Measurements from ENCODE around the gene LETMD1.
"Not testable (repeated sequence)": the region's sequence is repeated elsewhere in the genome, so short reads cannot be mapped to it uniquely, and the experiment has no call there.

The LETMD1 gene

DNA sequence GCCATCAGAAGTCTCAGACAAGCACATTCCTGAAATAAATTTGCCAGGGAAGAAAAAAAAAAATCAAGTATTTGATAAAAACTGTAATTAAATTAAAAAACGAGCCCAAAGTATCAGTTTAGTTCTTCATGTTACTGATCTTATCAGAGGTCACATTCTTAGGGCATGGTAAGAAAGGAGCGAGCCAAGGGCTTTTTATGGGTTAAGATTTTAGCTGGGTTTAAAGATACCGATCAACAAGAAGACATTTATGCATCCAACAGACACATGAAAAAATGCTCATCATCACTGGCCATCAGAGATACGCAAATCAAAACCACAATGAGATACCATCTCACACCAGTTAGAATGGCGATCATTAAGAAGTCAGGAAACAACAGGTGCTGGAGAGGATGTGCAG is 30.2 kb downstream of the LETMD1 start:
- DNase-seq, result not testable (repeated sequence)

DNA sequence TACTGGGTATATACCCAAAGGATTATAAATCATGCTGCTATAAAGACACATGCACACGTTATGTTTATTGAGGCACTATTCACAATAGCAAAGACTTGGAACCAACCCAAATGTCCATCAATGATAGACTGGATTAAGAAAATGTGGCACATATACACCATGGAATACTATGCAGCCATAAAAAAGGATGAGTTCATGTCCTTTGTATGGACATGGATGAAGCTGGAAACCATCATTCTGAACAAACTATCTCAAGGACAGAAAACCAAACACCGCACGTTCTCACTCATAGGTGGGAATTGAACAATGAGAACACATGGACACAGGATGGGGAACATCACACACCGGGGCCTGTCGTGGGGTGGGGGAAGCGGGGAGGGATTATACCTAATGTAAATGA is 30.7 kb downstream of the LETMD1 start:
- DNase-seq, result not testable (repeated sequence)

DNA sequence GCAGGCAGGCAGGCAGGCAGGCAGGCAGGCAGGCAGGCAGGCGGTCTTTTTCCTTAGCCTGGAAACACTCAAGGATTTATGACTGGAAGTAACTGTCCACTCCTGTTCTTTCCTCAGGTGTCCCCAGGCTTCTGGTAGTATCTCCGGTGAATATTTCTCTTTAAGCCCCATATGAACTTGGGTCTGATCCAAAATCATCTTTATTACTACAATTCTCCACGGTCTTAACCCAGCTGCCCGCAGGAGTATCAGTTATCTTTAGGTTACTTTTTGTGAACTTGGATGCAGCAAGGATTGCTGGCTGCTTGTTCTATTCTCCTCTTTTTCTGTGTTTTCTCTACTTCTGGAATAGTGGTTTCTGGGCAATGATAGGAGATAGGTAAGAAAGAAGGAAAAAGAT is 32.0 kb downstream of the LETMD1 start:
- DNase-seq, result no peak

DNA sequence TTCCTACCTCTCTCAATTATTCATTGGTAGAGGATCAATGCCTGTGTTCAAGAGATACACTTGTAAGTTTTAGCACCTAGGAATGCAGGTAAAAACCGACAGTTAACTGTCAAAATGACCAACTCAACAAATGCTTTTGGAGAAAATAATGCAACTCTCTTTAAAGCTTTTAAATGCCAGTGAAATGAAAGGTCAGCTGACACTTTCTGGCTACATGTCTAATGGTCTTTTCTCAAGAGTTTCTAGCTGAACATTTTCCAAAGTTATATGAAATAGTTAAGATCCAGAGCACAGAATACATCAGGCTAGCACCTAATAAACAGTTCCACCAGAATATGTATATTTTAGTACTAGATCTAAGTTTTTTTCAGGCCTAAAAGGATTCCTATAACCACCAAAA is 33.3 kb downstream of the LETMD1 start:
- no peak for DNase-seq

DNA sequence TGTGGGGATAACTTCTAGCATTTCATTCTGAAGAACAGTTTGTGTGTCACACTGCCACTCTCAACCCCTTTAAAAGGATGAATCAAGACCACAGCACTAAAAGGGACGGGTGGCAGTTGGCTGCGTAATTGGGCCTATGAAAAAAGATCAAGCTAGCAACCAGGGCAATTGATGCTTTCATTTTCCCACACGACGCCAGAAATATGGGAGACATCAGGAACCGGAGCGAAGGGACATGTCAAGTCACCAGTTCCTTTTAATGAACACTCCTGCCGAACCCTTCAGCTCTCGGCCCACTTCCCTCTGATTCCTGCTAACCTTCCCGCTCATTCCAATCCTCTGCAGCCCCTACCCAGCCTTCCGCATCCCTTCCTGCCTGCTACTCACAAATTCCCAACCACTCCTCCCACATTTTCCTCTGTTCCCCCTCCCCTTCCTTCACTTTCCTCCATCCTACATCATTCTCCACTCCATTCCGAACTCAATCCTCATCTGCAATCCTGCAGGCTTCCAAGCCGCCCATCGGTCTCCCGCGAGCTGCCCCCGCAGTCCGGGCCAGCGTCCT is 34.5 kb downstream of the LETMD1 start:
- peak; percentile 9 for DNase-seq

DNA sequence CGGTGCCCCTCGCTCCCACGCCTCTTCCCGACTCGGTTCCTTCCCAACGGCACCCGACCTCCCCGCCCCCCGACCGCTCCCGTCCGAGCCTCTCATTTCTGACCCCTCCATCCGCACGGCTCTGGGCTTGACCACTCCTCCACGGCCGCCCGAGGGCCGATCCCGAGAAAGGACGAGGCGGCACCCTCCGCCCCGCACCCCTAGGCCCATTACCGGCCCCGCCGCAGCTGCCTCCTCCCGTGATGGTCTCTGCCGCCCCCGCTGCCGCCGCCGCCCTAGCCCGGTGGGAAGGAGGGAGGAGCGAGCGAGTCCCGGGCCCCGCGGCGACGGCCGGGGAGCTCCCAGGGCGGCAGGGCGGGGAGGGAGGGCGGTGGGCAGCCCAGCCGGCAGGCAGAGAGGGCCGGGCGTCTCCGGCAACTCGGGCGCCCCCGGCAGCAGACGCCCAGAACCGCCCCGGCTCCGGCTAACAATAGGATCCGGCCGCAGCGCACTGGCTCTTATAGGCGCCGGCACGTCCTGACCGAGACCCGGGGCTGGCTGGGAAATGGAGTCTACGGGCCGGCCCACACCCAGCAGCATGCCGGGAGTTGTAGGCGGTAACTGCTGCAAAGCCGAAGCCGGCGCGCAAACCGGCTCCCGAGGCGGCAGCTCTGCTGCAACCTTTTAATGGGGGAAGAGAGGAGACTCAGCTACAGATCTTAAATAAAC is 35.2 kb downstream of the LETMD1 start, which contains the start of gene CSRNP2:
CSRNP2 (minus strand) TSS at position 471 of the 708 bp plus-strand sequence. CDS start 7,035 bp downstream, outside the sequence.
- DNase-seq, result peak; percentile 91

DNA sequence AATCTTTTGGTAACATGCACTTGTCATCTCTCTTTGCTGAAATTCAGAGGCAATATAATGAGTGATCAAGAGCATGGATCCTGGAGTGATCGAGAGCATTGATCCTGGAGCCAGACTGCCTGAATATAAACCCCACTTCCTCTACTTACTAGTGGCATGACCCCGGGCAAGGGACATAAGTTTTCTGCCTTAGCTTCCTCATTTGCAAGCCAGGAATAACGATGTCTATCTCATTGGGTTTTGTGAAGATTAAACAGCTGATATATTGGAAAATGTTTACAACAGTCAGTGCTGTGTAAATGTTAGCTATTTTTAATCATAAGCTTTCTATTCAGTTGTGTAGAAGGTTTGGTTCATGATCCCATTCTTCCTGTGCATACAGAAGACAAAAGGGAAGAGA is 37.6 kb downstream of the LETMD1 start:
- no peak for DNase-seq

DNA sequence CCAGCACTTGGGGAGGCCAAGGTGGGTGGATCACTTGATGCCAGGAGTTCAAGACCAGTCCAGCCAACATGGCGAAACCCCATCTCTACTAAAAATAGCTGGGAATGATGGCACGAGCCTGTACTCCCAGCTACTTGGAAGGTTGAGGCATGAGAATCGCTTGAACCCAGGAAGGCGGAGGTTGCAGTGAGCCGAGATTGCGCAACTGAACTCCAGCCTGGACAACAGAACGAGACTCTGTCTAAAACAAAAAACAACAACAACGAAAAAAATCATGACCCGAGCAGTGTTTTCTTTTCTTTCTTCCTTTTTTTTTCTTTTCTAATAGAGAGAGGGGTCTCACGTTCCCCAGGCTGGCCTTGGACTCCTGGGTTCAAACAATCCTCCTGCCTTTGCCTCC is 38.8 kb downstream of the LETMD1 start:
- no peak for DNase-seq

DNA sequence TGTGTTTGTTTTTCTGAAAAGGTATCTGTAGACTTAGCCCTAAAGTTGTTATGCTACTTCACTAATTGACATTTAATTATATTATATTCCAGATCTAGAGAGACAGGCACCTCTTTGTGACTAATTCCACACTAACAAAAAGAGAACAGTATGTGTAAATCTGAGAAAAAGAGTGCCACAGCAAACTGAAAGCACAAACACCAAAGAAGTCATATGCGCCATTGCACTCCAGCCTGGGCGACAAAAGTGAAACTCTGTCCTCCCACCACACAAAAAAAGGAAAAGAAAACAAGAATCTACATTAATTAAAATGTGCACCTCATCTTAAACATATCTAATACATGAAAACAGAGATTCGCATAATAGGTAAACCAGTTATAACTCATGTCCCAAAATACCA is 39.7 kb downstream of the LETMD1 start:
- DNase-seq, result no peak

DNA sequence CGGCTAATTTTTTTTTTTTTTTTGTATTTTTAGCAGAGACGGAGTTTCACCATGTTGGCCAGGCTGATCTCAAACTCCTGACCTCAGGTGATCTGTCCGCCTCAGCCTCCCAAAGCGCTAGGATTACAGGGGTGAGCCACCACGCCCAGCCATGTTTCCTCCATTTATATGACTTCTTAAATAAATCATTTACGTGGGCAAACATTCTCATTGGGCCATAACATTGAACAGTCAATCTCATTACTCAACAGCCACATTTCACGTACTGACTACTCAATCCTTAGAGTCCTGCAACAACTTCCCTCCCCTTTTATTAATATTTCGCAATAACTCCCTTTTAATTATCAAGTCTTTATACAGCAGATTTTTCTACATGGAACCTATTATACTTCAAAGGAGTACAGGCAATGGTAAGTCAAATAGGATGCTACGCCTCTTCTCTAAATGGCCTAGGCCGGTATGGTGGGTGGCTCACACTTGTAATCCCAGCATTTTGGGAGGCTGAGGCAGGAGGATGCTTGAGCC is 42.6 kb downstream of the LETMD1 start:
- no peak for DNase-seq

DNA sequence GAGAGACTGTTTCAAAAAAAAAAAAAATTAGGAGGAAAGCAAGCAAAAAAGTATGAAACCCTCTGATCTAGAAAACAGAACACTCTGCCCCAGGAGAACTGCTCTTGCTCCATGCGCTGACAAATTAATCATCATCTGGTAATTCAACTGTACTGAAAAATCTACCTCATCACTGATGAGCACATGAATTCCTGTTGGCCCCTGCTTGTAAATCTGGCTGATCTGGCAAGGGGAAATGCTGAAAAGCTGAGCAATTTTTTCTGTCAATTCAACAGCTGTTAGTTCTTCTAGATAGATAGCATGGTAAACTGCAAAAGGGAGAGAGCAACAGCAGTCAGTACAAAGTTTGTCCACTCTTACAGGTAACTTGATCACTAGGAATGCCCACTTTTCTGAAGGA is 50.5 kb downstream of the LETMD1 start:
- no peak for DNase-seq

DNA sequence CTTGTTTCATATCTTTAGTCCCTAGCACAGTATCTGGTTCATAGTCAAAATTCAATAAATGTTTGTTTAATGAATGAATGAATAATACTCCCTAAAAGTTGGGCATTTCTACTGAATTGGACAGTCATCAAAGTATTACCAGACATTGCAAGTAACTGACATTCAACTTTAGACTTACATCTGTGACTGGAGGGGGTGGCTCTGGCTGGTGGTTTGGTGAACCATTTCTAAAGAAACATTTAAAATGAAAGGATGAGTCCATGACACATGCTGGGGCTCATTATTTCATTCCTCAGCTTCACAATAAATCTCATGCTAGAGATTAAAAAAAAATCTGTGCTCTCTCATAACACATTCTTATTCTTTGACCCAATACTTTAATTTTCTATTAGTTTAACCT is 55.9 kb downstream of the LETMD1 start:
- no peak for DNase-seq

DNA sequence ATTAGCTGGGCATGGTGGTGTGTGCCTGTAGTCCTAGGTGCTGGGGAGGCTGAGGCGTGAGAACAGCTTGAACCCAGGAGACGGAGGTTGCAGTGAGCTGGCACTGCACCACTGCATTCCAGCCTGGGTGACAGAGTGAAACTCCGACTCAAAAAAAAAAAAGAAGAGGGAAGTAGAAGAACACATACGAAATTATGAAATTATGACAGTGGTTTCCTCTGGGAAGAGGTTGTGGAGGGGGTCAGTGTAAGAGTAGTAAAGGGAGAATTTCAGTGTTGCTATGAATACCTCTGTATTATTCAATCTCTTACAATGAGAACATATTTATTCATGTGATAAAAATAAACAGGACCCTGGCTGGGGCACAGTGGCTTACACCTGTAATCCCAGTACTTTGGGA is 60.0 kb downstream of the LETMD1 start:
- DNase-seq, result no peak

Measured in NCI-H2227 treated with DMSO at 0.1 percent for 48 hours (cell line).